NK-92 (cell line): Measurements from ENCODE around the gene PDPN.
"Not testable (repeated sequence)": the region's sequence is repeated elsewhere in the genome, so short reads cannot be mapped to it uniquely, and the experiment has no call there.

Experiments
- DNase-seq: peaks from one replicate; lab custom pipeline; 2025; ENCODE audit not compliant: unreplicated experiment; lab: John Stamatoyannopoulos, UW

Gene PDPN, protein sequence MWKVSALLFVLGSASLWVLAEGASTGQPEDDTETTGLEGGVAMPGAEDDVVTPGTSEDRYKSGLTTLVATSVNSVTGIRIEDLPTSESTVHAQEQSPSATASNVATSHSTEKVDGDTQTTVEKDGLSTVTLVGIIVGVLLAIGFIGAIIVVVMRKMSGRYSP

DNA sequence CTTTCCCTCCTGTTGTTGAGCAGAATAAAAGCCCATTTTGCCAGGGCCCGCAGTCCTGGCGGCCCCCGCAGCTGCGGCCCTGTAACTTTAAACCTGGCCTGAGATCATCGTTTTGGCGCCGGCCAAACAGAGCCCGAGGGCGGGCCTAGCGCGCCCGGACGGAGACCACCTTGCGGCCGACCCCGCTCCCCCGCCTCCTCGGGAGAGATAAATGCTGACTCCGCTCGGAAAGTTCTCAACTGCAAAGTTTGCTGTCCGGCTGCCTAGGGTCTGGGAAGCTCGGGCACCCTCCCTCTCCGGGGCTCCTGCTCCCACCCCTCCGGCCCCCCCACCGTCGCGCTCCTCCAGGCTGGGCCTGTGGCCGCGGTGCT, at the start of gene PDPN:
Gene PDPN, plus strand, starts transcription at position 238 of the 371 bp plus-strand sequence. CDS start 202 bp downstream, outside the sequence.
- no peak for DNase-seq

DNA sequence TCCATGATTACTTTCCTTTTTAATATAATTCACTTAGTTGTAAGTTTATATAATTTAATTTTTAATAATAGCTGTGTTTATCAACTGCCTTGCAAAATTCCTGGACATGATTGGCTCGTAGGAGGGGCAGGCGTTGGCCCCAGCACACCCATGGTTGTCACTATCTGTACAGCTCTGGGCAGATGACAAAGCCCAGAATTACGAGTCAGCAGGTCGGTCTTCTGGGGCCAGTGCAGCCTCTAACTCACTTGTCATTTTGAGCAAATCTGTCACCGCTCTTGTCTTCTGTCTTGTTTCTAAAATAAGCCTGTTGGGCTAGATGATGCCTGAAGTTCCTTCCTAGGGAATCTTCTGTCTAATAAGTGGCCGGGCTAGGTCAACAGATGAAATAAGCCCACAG, 48.4 kb upstream of the PDPN start:
- no peak for DNase-seq

DNA sequence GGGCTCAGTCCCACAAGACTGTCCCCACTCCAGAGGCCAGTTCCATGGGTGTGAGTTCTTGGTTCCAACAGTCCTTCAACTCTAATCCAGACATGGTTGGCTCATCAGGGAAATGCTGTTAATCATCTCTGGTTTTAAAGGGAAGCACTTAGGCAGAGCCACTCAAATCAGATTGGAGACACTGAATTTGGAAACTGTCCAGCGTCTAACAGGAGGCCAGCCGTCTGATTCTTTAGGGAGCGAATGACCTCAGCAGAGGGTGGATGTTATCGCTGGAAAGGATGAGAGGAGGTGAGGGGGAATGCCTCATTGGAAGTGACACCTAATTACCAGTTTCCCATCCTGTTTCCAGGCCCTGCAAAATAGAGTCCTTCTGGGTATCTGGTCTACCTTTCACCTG, 47.1 kb upstream of the PDPN start:
- DNase-seq: no peak

DNA sequence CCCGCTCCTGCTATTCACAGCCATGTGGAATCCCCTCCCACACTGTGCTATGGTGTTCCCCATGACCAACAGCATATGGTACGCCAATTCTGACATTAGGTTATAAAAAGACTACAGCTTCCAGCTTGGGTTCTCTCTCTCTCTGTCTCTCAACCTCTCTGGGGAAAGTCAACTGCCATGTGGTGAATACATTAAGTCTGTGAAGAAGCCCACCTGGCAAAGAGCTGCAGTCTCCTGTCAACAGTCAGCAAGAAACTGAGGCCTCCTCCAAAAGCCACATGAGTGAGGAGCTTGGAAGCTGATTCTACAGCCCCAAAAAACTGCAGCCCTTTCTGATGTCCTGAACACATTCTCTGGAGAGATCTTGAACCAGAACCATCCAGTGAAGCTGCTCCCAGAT, 44.8 kb upstream of the PDPN start:
- DNase-seq: no peak

DNA sequence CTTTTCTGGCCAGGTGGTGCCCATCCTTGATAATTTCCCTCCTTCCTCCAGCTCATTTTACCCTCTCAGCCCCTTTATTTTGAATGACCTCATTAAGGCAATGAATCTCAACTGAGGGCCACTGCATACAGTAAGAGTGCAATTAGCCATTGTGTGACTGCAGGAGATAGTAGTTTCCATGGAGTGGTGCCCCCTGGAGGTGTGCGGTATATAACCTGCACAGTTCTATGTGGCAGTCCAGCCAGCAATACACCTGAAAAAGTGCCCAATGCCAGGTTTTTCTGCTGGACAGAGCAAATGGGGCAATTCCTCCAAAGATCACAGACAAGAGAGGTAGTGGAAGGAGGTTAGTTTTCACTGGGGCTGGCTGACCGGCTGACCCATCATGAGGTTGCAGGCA, 43.9 kb upstream of the PDPN start:
- DNase-seq: no peak

DNA sequence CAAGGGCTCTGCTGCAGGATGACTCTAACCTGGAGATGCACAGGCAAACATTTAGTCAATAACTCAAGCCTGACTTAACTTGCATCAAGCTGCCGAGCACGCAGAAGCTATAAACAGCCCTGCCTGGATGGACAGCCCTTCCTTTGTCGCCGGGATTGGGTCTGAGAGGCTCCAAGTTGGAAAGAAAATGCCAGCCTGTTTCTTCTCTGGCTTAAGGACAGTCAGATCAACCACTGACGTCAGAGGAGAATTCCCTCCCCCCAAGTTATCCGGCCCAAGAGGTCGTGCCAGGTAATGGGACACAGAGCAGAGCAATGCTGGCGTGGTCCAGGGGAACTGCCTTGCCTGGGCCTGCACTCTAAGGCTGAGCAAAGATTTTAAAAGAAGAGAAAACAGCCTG, 42.8 kb upstream of the PDPN start:
- DNase-seq: no peak

DNA sequence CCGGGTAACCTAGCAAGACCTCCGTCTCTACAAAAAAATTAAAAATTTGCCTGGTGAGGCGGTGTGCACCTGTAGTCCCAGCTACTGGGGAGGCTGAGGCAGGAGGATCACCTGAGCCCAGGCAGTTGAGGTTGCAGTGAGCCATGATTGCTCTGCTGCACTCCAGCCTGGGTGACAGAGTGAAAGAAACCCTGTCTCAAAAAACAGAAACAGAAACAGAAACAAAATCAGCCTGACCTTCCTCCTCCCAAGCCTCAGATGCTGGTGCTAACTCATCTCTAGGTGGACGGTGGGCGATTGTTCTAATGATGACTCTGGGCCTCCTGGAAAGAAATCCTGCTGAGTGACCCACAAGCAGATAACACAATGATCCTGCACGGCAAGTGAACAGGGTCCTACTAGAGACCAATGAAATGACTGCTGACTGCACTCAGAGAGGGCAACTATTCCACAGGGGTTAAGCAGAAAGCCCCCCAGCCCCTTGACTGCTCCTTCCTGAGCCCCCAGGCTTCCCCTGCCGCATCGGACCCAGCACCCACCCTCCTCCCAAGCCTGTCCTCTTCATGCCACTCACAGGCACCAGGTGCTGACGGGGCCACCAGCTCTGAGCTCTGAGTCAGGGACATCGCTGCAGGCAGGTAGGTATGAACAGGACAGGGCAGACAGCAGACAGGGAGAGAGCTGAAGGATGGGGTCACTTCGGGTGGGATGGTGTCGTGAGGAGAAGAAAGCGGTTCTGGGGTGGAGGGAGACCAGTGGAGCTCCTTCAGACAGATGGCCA, 42.0 kb upstream of the PDPN start:
- DNase-seq: no peak

DNA sequence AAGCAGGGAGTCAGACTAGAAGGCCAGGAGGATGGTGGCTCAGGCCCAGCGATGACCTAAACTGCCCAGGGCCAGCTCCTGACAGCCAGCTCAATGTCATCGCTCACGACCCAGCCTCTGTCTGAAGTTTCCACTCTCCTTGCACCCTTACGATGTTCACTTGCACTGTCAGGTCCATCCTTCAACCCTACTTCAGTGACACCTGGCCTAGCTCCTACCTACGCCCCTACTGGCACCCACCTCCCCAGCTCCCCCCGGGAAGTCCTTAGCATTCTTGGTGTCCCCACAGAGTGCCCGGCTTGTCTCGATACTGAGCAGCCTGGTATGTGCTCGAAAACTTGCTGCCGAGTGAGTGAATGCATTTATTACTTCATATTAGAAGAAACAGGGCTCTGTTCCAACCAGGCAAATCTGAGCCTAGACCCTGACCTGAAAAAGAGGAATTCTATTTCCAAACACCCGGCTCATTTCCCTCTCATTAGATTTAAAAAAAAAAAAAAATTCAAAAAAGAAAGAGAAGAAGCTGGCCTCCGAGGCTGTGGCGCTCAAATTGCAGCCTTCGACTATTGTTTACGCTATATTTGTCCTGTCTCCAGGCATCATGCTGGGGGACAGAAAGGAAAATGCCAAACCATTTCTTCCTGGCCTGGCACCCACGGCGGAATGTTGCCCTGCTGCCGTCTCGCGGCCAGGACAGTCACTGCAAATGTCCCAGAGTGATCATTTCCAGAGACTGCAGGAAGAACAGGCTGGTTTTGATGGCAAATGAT, 40.0 kb upstream of the PDPN start:
- DNase-seq: no peak

DNA sequence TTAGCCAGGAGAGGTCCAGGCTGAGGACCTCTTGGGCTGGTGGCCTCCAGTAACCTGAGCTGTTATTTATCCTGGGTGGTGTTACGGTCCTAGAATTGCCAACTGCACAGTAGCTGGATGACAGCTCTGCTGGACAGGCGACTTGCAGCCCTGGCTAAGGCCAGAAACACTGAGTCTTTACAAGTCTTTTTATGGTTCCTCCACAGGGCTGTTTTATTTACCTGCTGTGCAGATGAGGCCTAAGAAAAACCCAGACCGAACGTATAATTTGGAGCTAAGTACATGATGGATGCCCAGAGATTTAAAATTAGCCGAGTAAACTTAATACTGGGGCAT, 39.4 kb upstream of the PDPN start:
- DNase-seq: no peak

DNA sequence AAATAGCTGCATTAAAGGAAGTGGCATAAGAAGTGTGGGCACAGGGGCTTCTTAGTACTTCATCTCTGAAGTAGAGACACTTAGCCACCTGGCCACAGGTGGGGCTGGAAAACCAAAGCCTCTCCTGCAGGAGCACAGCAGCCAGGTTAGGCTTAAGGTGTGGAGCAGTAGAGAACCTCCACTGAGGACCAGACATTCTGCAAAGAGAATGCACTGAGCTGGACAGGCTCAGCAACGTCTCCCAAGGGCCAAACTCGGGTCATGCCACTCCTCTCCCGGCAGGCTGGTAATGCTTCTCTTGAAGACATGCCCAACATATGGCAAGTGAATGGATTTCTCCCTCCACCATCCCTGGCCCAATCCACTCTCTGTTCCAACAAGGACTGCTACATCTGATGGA, 36.8 kb upstream of the PDPN start:
- no peak for DNase-seq

DNA sequence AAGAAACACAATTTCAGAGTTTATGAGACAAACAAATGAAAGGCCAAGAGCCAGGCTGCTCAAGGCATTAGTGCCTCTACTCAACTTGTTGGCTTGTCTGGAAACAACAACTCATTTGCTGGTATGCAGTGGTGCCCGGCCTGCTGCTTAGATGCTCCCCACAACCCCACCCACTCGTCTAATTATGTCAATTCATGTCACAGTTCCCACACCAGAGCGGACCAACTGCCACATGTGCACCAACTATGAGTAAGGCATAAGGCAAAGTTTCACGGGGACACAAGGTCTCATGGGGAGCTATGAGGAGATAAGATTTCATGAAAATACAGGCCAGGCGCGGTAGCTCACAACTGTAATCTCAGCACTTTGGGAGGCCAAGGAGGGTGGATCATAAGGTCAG, 35.4 kb upstream of the PDPN start:
- DNase-seq: no peak

DNA sequence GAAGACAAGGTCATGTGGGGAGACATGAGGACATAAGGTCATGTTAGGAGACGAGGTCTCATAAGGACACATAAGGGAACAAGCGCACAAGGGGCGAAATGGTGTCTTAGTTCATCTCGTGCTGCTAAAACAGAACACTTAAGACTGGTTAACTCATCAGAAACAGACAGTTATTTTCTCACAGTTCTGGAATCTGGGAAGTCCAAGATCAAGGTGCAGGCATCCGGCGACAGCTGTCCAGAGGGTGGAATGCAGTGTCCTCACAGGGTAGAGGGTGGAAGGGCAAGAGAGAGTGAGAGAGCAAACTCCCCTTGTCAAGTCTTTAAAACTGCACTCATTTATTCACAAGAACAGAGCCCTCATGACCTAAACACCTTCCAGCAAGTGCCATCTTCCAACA, 34.6 kb upstream of the PDPN start:
- DNase-seq: no peak

DNA sequence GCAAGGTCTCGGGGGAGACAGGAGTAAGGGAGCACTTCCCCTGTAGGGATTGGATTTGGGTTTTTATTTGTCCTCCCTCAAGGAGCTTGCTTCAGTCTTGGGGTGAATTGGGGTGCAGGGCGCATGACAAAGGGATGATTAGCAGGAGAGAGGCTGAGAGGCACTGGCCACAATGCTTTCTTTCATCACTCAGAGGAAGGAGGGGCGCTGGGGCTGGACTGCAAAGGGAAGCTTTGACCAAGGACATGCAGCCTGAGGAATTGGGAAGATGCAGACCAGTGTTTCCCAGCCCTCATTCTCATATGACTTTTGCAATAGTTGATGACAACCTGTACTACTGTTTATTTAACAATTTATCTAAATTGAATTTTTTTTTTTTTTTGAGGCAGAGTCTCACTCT, 34.1 kb upstream of the PDPN start:
- no peak for DNase-seq

DNA sequence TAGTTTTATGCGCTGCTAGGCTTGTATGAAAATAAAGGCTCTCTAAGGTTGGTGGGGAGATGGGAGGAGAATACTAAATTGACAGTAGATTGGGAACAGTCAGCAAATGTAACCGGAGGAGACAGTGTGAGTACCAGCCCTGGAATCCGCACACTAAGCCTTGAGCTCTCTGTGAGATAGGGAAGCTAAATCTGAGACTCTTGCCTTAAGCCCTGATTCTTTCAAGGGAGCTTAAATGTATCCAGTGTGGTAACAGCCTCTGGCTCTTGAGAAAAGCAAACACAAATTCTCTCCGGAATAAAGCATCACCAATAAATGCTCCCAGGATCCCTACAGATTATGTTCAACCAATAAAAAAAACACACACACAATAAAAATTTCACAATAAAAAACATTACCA, 33.0 kb upstream of the PDPN start:
- DNase-seq: no peak

DNA sequence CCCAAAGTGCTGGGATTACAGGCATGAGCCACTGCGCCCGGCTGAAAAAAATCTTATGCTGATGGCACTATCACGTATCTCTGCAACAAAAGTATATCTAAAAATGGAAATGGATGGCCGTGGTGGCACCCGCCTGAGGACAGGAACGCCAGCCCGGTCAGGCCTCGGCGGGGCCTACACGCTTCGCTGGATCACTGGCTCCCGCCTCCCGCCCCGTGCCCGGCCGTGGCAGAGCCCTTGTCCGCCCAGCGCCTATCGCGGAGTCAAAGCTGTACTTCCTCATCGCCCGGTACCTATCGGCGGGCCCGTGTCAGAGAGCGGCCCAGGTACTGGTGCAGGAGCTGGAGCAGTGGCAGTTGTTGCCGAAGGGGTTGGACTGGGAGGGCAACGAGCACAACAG, 28.8 kb upstream of the PDPN start:
- DNase-seq: no peak

DNA sequence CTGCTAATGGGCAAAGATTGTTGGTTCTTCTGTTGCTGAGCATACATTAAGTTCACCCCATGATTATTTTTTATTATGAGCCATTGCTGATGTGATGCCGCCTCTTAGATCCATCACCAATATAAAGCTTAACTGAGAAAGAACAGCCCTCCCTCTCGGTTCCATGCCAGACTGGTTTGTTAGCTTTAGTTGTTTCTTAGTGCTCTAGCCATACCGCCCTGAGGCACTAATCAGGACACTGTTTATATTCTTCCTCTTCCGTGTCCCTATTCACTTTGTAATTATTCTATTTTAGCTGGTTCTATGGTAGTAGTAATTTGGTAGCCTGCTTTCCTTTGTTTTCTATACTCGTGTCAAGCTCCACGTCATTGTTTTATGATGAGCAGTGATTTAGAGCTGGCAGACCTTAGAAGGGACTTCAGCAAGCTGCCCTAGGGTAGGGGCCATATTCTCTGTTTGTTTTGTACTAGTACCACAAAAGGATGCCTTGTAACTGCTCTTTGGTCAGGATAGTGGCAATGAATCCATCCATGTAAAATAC, 27.3 kb upstream of the PDPN start:
- no peak for DNase-seq

DNA sequence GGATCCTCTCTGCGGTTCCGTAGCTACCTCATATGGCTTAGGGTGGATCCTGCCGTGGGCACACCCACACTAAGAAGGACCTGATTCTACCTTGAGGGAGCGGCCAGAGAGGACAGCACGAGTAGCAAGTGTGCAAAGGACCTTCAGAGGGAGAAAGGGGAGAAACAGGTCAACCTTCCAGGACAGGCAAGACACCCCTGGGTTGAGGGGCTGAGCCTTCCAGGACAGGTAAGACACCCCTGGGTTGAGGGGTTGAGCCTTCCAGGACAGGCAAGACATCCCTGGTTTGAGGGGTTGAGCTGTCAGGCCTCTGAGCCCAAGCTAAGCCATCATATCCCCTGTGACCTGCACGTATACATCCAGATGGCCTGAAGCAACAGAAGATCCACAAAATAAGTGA, 23.1 kb upstream of the PDPN start:
- DNase-seq: no peak

DNA sequence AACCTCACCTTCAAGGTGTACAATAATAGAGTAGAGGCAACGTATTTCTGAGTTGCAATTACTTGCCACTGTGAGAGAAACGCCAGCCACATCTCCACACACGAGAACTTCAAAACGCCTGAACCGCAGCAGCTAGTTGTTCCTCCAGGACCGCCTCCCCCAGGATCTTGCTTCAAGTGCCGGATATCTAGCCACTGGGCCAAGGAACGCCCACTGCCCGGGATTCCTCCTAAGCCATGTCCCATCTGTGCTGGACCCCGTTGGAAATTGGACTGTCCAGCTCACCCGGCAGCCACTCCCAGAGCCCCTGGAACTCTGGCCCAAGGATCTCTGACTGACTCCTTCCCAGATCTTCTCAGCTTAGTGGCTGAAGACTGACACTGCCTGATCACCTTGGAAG, 20.7 kb upstream of the PDPN start:
- not testable (repeated sequence) for DNase-seq

DNA sequence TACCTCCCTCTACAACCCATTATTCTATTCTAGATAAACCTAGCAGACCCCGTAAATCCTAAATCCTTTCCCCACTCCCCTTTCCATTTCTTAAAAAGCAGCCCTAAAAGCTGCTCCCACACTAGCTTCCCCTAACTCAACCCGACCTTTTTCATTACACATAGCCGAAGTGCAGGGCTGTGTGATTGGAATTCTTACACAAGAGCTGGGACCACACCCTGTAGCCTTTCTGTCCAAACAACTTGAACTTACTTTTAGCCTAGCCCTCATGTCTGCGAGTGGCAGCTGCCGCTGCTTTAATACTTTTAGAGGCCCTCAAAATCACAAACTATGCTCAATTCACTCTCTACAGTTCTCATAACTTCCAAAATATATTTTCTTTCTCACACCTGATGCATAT, 19.6 kb upstream of the PDPN start:
- DNase-seq: no peak

DNA sequence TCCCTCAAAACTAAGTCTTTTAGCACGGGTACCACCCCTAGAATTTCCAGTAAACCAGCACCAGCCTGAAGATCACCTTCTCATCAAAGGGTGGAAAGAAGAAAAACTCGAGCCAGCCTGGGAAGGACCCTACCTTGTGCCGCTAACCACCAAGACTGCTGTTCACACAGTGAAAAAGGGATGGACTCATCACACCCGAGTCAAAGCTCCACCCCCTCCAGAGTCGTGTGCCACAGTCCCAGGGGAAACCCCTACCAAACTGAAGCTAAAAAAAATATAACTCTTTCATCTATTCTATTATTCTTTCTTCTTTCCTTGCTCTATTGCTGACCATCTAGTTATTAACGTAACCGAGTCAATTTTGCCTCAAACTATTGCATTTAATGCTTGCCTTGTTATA, 13.2 kb upstream of the PDPN start:
- not testable (repeated sequence) for DNase-seq

DNA sequence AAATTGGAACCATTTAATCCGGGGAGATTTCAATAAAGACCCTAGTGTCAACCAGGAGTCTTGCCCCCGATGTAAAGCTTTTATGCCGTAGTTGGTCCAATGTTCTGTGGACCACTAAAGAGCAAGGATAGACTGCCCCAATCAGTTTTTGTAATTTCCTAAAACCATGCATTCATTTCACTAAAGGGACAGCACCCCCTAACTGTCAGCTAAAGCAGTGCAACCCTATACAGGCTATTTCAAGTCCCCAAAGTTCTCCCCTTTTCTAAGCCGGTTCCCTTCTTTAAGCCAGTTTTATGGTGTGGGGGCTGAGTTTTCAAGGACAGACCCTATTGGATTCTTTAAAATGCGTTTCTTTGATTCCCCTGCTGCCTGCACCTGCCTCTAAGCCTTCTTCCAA, 12.7 kb upstream of the PDPN start:
- no peak for DNase-seq

DNA sequence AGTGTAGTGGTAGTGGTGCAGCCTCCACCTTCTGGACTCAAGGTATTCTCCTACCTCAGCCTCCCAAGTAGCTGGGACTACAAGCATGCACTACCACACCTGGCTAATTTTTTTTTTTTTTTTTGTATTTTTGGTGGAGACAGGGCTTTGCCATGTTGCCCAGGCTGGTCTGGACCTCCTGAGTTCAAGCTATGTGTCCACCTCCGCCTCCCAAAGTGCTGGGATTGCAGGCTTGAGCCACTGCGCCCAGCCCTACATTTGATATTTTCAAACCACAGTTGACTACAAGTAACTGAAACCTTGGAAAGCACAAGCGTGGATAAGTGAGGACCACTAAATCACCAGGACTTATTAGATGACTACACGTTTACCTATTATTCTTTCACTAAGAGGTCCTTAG, 10.0 kb upstream of the PDPN start:
- no peak for DNase-seq
